Body of pancreas (tissue), 4 donors: Measurements from ENCODE around the gene NFIA.

Source experiments
- CTCF ChIP-seq, 7 experiments: fragments of 450-650 bp in 4 of 7; fragments of 200-600 bp in 3 of 7; sonication (generic) in 3 of 7; IDR thresholded peaks; one replicate each; pipeline ENCODE4 v1.5.1; 2016 to 2019; ENCODE audit warnings: antibody characterized with exemption in 7 of 7
- POLR2A ChIP-seq, 3 donors: fragments of 450-650 bp; IDR thresholded peaks; one replicate each; pipeline ENCODE4 v1.6.1; 2016; ENCODE audit warnings: antibody characterized with exemption in 3 of 3, mild to moderate bottlenecking in 2 of 3

- TF ChIP-seq CTCF (IDR thresholded peaks at IDR 0.05): no peak
- TF ChIP-seq POLR2A (IDR thresholded peaks at IDR 0.05): no peak
These were observed 188.5 kb downstream of the NFIA start for GRCh38 chr1:61270761-61271411.
